ENCODE results near the gene KLRF1. TPM values are rescaled to one million over a fixed set of nuclear protein-coding genes. Genes with fewer than 3 reads are reported as not detected.

Gene KLRF1
- total RNA-seq, 4 donors from 2014 or later, result not detected

- no peaks in the 10 kb centered on the region for H3K4me1 ChIP-seq
- H3K27me3 ChIP-seq, result no peaks in the 10 kb centered on the region
- peak overlapping the region; percentile 24 to 42 for H3K4me3 ChIP-seq
- H3K27ac ChIP-seq, result peak overlapping the region in 3 of 4 donors; percentile 0 to 75 (median 9)
- no peaks in the 10 kb centered on the region for H3K36me3 ChIP-seq
- H3K9me3 ChIP-seq, result peaks cover 0 to 17% (median 0%) of the 10 kb centered on the region in 3 donors
- ATAC-seq, result no peak
- TF ChIP-seq POLR2A (IDR thresholded peaks at IDR 0.05), result no peak
- no peak for TF ChIP-seq CTCF (IDR thresholded peaks at IDR 0.05)
- no peak for TF ChIP-seq POLR2AphosphoS5 (IDR thresholded peaks at IDR 0.05)
- TF ChIP-seq EP300 (IDR thresholded peaks at IDR 0.05), result no peak
- 40 to 61% methylated on average over 4 of the region's 4 CpGs for WGBS, 2 donors (ENCODE audit: low coverage in 1 of 2)
Observed at GRCh38 chr12:9866860-9867269, 39.6 kb downstream of the KLRF1 start.

- WGBS, 2 donors (ENCODE audit: low coverage in 1 of 2), result 46 to 48% methylated on average over 4 of the region's 4 CpGs
Observed at GRCh38 chr12:9867531-9867930, 40.2 kb downstream of the KLRF1 start.

GRCh38 chr12:9868311-9868801 is 41.1 kb downstream of the KLRF1 start:
- H3K4me3 ChIP-seq, result peak overlapping the region; percentile 42 to 64
- TF ChIP-seq CTCF (IDR thresholded peaks at IDR 0.05), result no peak
- no peak for TF ChIP-seq POLR2AphosphoS5 (IDR thresholded peaks at IDR 0.05)
- TF ChIP-seq POLR2A (IDR thresholded peaks at IDR 0.05), result no peak
- TF ChIP-seq EP300 (IDR thresholded peaks at IDR 0.05), result no peak
- peaks cover 0 to 9% (median 0%) of the 10 kb centered on the region in 3 donors for H3K9me3 ChIP-seq
- no peaks in the 10 kb centered on the region for H3K4me1 ChIP-seq
- 56 to 65% methylated on average over 11 of the region's 11 CpGs for WGBS, 2 donors (ENCODE audit: low coverage in 1 of 2)
- H3K27ac ChIP-seq, result peak overlapping the region; percentile 52 to 76 (median 74)
- no peaks in the 10 kb centered on the region for H3K27me3 ChIP-seq
- no peak for ATAC-seq
- H3K36me3 ChIP-seq, result no peaks in the 10 kb centered on the region

More at GRCh38 chr12:9867531-9867930, 40.2 kb downstream of the KLRF1 start:
- H3K9me3 ChIP-seq, result peaks cover 0 to 17% (median 0%) of the 10 kb centered on the region in 3 donors
- H3K36me3 ChIP-seq, result no peaks in the 10 kb centered on the region
- H3K27ac ChIP-seq, result peak overlapping the region in 3 of 4 donors; percentile 0 to 75 (median 9)
- no peak for TF ChIP-seq CTCF (IDR thresholded peaks at IDR 0.05)
- TF ChIP-seq EP300 (IDR thresholded peaks at IDR 0.05), result no peak
- TF ChIP-seq POLR2A (IDR thresholded peaks at IDR 0.05), result no peak
- TF ChIP-seq POLR2AphosphoS5 (IDR thresholded peaks at IDR 0.05), result no peak
- H3K27me3 ChIP-seq, result no peaks in the 10 kb centered on the region
- H3K4me1 ChIP-seq, result no peaks in the 10 kb centered on the region
- peak overlapping the region; percentile 24 to 42 for H3K4me3 ChIP-seq
- ATAC-seq, result no peak

- ATAC-seq, result no peak
- H3K4me1 ChIP-seq, result no peaks in the 10 kb centered on the region
- H3K4me3 ChIP-seq, result peak overlapping the region; percentile 42 to 64
- peak overlapping the region; percentile 52 to 76 (median 74) for H3K27ac ChIP-seq
- H3K9me3 ChIP-seq, result peaks cover 0 to 4% (median 0%) of the 10 kb centered on the region in 3 donors
- TF ChIP-seq POLR2A (IDR thresholded peaks at IDR 0.05) (no peak), EP300 (IDR thresholded peaks at IDR 0.05) (no peak), POLR2AphosphoS5 (IDR thresholded peaks at IDR 0.05) (no peak)
- no peaks in the 10 kb centered on the region for H3K36me3 ChIP-seq
- no peaks in the 10 kb centered on the region for H3K27me3 ChIP-seq
- WGBS, 2 donors (ENCODE audit: low coverage in 1 of 2), result 43 to 50% methylated on average over 4 of the region's 4 CpGs
Observed at GRCh38 chr12:9868951-9869306, 41.6 kb downstream of the KLRF1 start.

GRCh38 chr12:9869307-9870161 is 42.3 kb downstream of the KLRF1 start, which contains the start of gene CLEC2B:
Gene CLEC2B (minus strand): TSS chr12:9869354.
- Histone ChIP-seq H3K4me1 (no peaks in the 10 kb centered on the region), H3K36me3 (no peaks in the 10 kb centered on the region), H3K27ac (peak within 1 kb of the TSS; percentile 52 to 76 (median 74)), H3K9me3 (no peaks in the 10 kb centered on the region), H3K4me3 (peak within 1 kb of the TSS; percentile 42 to 64), H3K27me3 (no peaks in the 10 kb centered on the region)
- TF ChIP-seq POLR2AphosphoS5 (IDR thresholded peaks at IDR 0.05) (peak; percentile 51), EP300 (IDR thresholded peaks at IDR 0.05) (no peak)
- WGBS, 2 donors (ENCODE audit: low coverage in 1 of 2), result 13 to 15% methylated on average over 8 to 11 of the region's 11 CpGs
- ATAC-seq, result peak; percentile 78

All from gastroesophageal sphincter (tissue), 4 donors.